Head of caudate nucleus (tissue), 42 donors: Measurements from ENCODE around the gene BTBD10.

Source experiments
- DNase-seq, 42 donors: peaks; one replicate each; pipeline versions ENCODE4 v3.0.0 to v3.0.0-alpha.2; 2020 to 2021; ENCODE audit warnings: mixed read lengths in 7 of 42
- intact Hi-C: fragments of 100-400 bp; cut with DNase I; formaldehyde crosslinking; loops from one replicate; pipeline ENCODE4 v1.15.0; 2022

The BTBD10 gene

GRCh38 chr11:13382751-13383150 is 80.3 kb downstream of the BTBD10 start:
- no peak for DNase-seq
- intact Hi-C loops, result no loop called here

- no peak for DNase-seq
- intact Hi-C loops, result no loop called here
Observed at GRCh38 chr11:13380731-13381130, 82.3 kb downstream of the BTBD10 start.

DNA sequence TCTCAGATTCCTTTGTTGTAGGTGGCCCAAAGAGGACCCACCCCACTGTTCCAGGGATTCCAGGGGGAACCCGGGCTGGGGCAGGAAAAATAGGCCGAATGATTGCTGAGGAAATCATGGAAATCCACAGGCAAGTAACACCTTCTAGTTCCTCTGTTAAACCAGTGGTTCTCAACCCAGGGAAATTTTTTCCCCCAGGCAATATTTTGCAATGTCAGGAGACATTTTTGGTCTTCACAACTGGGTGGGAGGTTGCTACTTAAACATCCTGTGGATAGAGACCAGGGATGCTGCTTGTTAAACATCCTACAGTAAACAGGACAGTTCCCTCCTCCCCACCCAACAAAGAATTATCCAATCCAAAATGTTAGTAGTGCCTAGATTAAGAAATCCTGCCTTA is 84.7 kb downstream of the BTBD10 start:
- no peak for DNase-seq
- intact Hi-C loops, result no loop called here

- intact Hi-C loops, result no loop called here
- no peak for DNase-seq
Observed at GRCh38 chr11:13376838-13377237, 86.2 kb downstream of the BTBD10 start.

GRCh38 chr11:13376402-13376801 is 86.6 kb downstream of the BTBD10 start:
- intact Hi-C loops, result no loop called here
- no peak for DNase-seq

GRCh38 chr11:13375798-13376197 is 87.2 kb downstream of the BTBD10 start:
- no peak for DNase-seq

GRCh38 chr11:13373216-13373615 is 89.8 kb downstream of the BTBD10 start:
- DNase-seq, result no peak
- intact Hi-C loops, result no loop called here

More at GRCh38 chr11:13375798-13376197, 87.2 kb downstream of the BTBD10 start:
- intact Hi-C loops, result no loop called here

- intact Hi-C loops, result no loop called here
- DNase-seq, result peak in 24 of 42 donors; percentile 18 to 79 (median 52)
Observed at GRCh38 chr11:13368041-13368446, 95.0 kb downstream of the BTBD10 start.

GRCh38 chr11:13367115-13367514 is 95.9 kb downstream of the BTBD10 start:
- intact Hi-C loops, result no loop called here
- DNase-seq, result peak in 37 of 42 donors; percentile 21 to 91 (median 64)

DNA sequence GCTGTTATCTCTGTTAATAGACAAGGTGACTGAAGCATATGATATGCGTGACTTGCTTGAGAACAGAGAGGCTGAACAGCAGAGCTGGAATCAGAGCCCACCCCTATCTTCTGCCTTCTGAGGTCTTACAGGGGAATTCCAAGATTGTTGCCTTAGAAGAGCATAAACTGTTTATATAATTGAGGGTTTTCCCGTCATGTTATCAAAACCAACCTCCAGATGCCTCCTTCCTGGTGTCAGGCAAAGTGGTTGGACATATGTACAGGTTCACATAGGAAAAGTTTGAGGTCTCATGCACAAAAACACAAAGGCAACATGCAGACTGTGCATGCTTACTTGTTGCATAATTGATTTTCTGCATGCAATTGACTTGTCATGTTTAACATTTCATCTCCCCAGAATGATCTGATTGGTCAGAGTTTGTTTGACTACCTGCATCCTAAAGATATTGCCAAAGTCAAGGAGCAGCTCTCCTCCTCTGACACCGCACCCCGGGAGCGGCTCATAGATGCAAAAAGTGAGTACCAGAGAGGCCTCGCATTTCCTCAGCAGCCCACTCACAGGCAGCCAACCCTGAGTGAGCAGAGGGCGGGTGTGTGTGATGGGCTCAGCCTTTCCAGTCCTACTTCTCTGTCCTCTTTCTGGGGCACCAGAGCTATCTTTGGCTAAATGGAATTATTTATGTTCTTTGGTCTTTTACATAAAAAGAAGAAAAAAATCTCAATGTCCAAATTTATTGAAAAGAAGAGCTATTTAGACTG is 96.6 kb downstream of the BTBD10 start:
- peak in 10 of 42 donors; percentile 20 to 66 (median 40) for DNase-seq
- intact Hi-C loops, result no loop called here

DNA sequence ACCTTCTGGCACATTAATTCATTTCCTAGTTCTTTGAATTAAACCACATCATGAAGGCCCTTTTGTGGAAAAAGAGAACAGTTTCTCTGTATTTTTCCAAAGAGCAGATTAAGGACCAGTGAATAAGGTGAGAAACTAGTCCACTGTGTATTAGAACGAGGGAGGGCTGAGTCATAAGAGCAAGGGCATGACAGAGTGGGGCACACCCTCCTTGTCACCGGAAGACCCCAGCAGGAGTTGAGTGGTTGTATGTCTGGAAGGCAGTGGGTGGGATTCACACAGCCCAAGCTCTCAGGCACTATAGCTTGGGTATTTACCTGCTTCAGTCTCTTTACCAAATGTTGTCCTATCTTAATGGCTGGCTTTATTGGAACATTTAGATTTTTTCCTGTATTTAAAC is 98.6 kb downstream of the BTBD10 start:
- intact Hi-C loops, result no loop called here
- peak in 1 of 42 donors; percentile 24 for DNase-seq

DNA sequence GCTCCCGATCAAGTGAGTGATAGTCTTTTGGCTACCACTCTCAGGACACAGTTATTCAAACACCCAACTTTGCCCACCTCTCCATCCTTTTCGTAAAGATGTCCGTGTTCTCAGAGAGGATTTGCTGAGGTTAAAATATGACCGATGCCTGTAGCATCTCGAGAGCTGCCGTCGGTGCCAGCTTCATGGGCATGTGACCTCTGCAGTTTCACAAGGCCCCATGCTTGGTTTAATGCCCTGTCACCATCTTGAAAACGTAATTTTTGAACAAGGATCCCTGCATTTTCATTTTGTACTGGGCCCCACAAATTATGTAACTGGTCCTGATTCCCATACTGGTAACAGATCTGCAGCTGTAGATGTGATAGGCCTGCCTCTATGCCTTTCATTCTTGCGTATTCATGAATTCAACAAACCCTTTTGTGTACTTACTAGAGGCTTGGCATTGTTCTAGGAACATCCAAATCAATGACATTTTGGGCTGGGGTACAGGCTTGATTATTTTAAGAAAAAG is 100.4 kb downstream of the BTBD10 start:
- intact Hi-C loops, result no loop called here
- peak in 7 of 42 donors; percentile 33 to 55 (median 38) for DNase-seq

GRCh38 chr11:13358596-13359270 is 104.3 kb downstream of the BTBD10 start:
- peak in 16 of 42 donors; percentile 18 to 68 (median 52) for DNase-seq
- intact Hi-C loops, result no loop called here

GRCh38 chr11:13357232-13357631 is 105.8 kb downstream of the BTBD10 start:
- DNase-seq, result no peak
- intact Hi-C loops, result no loop called here

GRCh38 chr11:13355191-13355590 is 107.8 kb downstream of the BTBD10 start:
- DNase-seq, result no peak
- intact Hi-C loops, result no loop called here

- intact Hi-C loops, result no loop called here
Observed at GRCh38 chr11:13354335-13354734, 108.7 kb downstream of the BTBD10 start.

DNA sequence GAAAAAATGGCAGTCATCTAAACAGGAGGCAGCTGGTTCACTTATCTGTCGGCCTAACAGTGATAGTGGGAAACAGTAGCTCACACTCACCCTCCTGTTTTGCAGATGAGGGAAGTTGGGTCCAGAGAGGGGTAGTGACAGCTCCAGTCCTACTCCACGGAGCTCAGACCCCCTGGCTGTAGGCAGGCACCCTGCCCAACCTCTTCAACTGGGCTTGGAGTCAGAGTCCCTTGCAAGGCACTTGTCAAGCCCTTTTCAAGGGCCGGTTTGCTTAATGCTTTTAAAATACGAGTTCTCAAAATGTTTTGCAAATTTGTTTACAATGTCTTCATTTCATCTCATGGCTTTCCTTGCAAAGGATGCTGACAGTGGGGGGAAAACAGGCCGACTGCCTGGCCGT is 110.3 kb downstream of the BTBD10 start:
- intact Hi-C loops, result no loop called here

More at GRCh38 chr11:13354335-13354734, 108.7 kb downstream of the BTBD10 start:
- no peak for DNase-seq

GRCh38 chr11:13349581-13349980 is 113.4 kb downstream of the BTBD10 start:
- intact Hi-C loops, result loop anchor here (10.0 kb wide), 1 partner anchor 135 kb away; no protein-coding TSS in a partner anchor
- no peak for DNase-seq

More for the DNA sequence above, 110.3 kb downstream of the BTBD10 start:
- no peak for DNase-seq

- DNase-seq, result no peak
- intact Hi-C loops, result loop anchor here (10.0 kb wide), 1 partner anchor 134 kb away; no protein-coding TSS in a partner anchor
Observed at GRCh38 chr11:13349046-13349445, 114.0 kb downstream of the BTBD10 start.

DNA sequence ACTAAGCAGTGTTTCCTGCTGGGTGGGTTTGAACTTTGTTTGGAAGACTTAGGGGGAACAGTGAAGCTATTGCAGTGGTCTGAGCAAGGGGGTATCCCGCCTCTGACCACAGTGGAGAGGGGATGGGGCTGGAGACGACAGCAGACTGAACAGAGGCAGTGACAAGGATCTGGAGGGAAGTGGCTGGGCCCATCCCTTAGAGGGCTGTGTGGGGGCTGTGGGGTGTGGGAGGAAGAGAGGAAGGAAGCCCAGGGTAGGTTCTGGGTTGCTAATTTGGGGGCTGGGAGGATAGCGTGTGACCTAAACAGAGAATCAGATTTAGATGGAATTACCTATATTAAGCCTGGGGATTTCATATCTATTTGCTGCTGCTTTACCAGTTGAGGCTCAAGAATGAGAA is 114.7 kb downstream of the BTBD10 start:
- intact Hi-C loops, result loop anchor here (10.0 kb wide), 1 partner anchor 134 kb away; no protein-coding TSS in a partner anchor
- DNase-seq, result no peak
